Uterus (tissue), 2 donors: ENCODE data around the gene MYH11.

Experiments
- CTCF ChIP-seq, 4 experiments: fragments of 200-600 bp in 2 of 4; fragments of 450-650 bp in 2 of 4; sonication (generic) in 2 of 4; IDR thresholded peaks; one replicate each; pipeline ENCODE4 v1.5.1; 2016 to 2019; ENCODE audit warnings: antibody characterized with exemption in 4 of 4, mild to moderate bottlenecking in 2 of 4, moderate library complexity in 1 of 4
- POLR2A ChIP-seq, 2 donors: fragments of 450-650 bp; IDR thresholded peaks; one replicate each; pipeline ENCODE4 v1.6.1; 2016; ENCODE audit warnings: antibody characterized with exemption in 2 of 2, mild to moderate bottlenecking in 1 of 2, moderate library complexity in 1 of 2

- TF ChIP-seq CTCF (IDR thresholded peaks at IDR 0.05) (no peak), POLR2A (IDR thresholded peaks at IDR 0.05) (no peak)
These were observed 182.3 kb downstream of the MYH11 start for GRCh38 chr16:15674571-15674970.
